OCI-LY1 (cell line): ENCODE measurements around the gene XPO1.

Source experiments
- H2AFZ ChIP-seq: fragments of 200-600 bp; sonication (generic), shearing (Covaris generic); 2 replicates; pipeline ENCODE4 v1.6.0; 2014; ENCODE audit warnings: antibody characterized with exemption, mild to moderate bottlenecking, low read length
- H3F3A ChIP-seq: fragments of 200-600 bp; sonication (generic), shearing (Covaris generic); 2 replicates; pipeline ENCODE4 v1.6.0; 2014; ENCODE audit warnings: mild to moderate bottlenecking, antibody characterized with exemption, low read length, moderate library complexity; ENCODE audit not compliant: insufficient read depth
- H3K27ac ChIP-seq: fragments of 200-600 bp; sonication (generic); 2 replicates; pipeline ENCODE4 v1.5.1; 2014; ENCODE audit warnings: low read length, mixed run types, mild to moderate bottlenecking, low read depth; ENCODE audit not compliant: poor library complexity, severe bottlenecking
- H3K27me3 ChIP-seq: fragments of 200-600 bp; sonication (generic); 2 replicates; pipeline ENCODE4 v1.6.0; 2014; ENCODE audit warnings: antibody characterized with exemption, mild to moderate bottlenecking, low read length, moderate library complexity; ENCODE audit not compliant: insufficient read depth
- H3K36me3 ChIP-seq: fragments of 200-600 bp; sonication (generic); 2 replicates; pipeline ENCODE4 v1.6.1; 2014; ENCODE audit warnings: mild to moderate bottlenecking, antibody characterized with exemption, low read length, moderate library complexity, mixed read lengths; ENCODE audit not compliant: insufficient read depth
- H3K4me1 ChIP-seq: fragments of 200-600 bp; sonication (generic); 2 replicates; pipeline ENCODE4 v1.5.1; 2014; ENCODE audit warnings: mild to moderate bottlenecking, low read length, moderate library complexity; ENCODE audit not compliant: insufficient read depth, severe bottlenecking
- H3K4me2 ChIP-seq: fragments of 200-600 bp; sonication (generic), shearing (Covaris generic); 2 replicates; pipeline ENCODE4 v1.6.1; 2014; ENCODE audit warnings: low read length
- H3K4me3 ChIP-seq: fragments of 200-600 bp; sonication (generic); 2 replicates; pipeline ENCODE4 v1.5.1; 2014; ENCODE audit warnings: low read length, low read depth, mild to moderate bottlenecking, mixed read lengths; ENCODE audit not compliant: poor library complexity, severe bottlenecking
- H3K79me2 ChIP-seq: fragments of 200-600 bp; shearing (Covaris generic); 2 replicates; pipeline ENCODE4 v1.6.1; 2016; ENCODE audit warnings: mixed run types, low read length, mixed read lengths; ENCODE audit not compliant: insufficient read depth
- H3K9ac ChIP-seq: fragments of 200-600 bp; sonication (generic), shearing (Covaris generic); 2 replicates; pipeline ENCODE4 v1.6.1; 2014; ENCODE audit warnings: mild to moderate bottlenecking, low read length, mixed read lengths
- H3K9me2 ChIP-seq: fragments of 200-600 bp; sonication (generic), shearing (Covaris generic); 2 replicates; pipeline ENCODE4 v1.6.1; 2014; ENCODE audit warnings: low read depth, mild to moderate bottlenecking, low read length, mixed read lengths
- H3K9me3 ChIP-seq: fragments of 200-600 bp; shearing (Covaris generic); 2 replicates; pipeline ENCODE4 v1.6.1; 2014; ENCODE audit warnings: low read length, mixed read lengths
- H4K20me1 ChIP-seq: fragments of 200-600 bp; sonication (generic), shearing (Covaris generic); 2 replicates; pipeline ENCODE4 v1.6.0; 2016; ENCODE audit warnings: mild to moderate bottlenecking, low read length; ENCODE audit not compliant: insufficient read depth
- CTCF ChIP-seq: fragments of 200-600 bp; sonication (generic), shearing (Covaris generic); IDR thresholded peaks from 2 replicates; pipeline ENCODE4 v1.5.1; 2017; ENCODE audit warnings: mild to moderate bottlenecking, antibody characterized with exemption, low read length, moderate library complexity, mixed read lengths
- EZH2 ChIP-seq: fragments of 200-600 bp; sonication (generic), shearing (Covaris generic); IDR thresholded peaks from 2 replicates; pipeline ENCODE4 v1.8.0; 2017; ENCODE audit warnings: borderline replicate concordance, mixed run types, mild to moderate bottlenecking, antibody characterized with exemption, low read length, moderate library complexity, mixed read lengths

XPO1 gene

DNA sequence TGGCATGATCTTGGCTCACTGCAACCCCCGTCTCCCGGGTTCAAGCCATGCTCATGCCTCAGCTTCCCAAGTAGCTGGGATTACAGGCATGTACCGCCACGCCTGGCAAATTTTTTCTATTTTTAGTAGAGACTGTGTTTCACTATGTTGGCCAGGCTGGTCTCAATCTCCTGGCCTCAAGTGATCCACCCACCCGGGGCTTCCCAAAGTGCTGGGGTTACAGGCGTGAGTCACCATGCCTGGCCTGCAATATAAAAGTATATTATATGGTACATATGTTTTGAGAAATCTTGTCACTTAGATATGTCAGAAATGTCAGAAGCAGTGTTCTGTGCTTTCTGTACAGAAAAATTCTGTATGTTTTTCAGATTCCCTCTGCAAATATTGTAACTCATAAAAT lies 19.2 kb upstream of the XPO1 start:
- no peaks in the 10 kb centered on the region for H4K20me1 ChIP-seq
- H3K9ac ChIP-seq = no peak overlapping the region
- H3K27me3 ChIP-seq = no peaks in the 10 kb centered on the region
- H3K36me3 ChIP-seq = no peaks in the 10 kb centered on the region
- no peaks in the 10 kb centered on the region for H3K4me1 ChIP-seq
- no peak overlapping the region for H2AFZ ChIP-seq
- H3K27ac ChIP-seq = no peak overlapping the region
- no peak overlapping the region for H3K4me3 ChIP-seq
- TF ChIP-seq EZH2 = no peak
- no peak overlapping the region for H3K4me2 ChIP-seq
- no peaks in the 10 kb centered on the region for H3K9me3 ChIP-seq
- H3F3A ChIP-seq = no peaks in the 10 kb centered on the region
- no peaks in the 10 kb centered on the region for H3K79me2 ChIP-seq
- no peaks in the 10 kb centered on the region for H3K9me2 ChIP-seq

DNA sequence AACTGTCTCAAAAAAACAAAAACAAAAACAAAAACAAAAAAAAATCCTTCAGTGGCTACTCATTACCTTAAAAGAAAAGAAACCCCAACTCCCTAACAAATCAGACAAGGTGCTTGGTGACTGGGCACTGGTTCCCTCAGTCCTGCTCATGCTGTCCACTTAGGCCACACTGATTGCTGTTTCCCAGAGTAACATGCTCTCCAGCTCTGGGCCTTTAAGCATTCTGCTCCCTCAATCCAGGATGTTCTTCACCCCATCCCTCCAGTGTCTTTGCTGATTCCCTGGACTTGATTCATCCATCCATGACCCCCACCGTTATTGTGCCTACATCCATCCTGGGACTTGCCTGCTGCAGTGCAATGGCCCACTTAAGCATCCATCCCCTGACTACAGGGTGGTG lies 16.4 kb upstream of the XPO1 start:
- no peaks in the 10 kb centered on the region for H3K9me3 ChIP-seq
- TF ChIP-seq EZH2 = no peak
- TF ChIP-seq CTCF = no peak

DNA sequence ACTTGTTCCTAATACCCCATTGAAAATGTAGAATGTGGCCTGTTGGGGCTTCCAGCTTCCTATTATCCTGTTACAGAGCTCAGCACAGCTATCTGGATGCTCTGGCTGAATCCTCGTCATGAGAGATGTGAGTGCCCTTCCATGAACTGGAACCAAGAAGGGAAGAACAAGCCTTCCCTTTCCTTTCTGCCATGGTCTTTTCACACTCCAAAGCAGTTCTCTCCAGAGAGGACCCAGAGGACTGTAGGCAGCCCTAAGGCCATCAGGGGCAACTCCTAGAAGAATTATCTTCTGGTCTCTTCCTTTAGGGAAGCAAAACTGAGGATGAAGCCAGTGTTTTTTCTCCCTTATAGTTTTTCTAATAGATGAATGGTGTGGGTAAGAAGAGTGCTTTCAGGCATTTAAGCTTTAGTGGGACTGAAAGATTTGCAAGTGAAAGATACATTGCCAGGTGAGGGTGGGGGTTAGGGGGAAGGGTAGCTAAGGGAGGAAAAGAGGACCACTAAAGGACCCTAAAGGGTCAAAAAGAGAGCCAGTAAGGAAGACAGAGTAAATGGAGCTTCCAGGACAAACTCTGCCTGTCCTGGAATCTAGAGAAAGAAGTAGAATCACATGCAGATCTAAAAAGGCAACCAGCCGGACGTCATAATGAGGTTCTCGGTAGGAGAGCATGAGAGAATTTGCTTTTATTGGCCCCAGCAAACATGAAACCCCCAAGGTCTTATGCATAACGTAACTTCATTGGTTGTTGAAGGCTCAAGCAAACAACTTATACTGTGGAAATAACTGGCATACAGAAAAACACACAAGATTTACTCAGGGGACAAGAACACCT lies 12.4 kb upstream of the XPO1 start:
- Histone ChIP-seq H3K4me3 (no peak overlapping the region), H3K27me3 (no peaks in the 10 kb centered on the region), H3K4me2 (no peak overlapping the region), H4K20me1 (no peaks in the 10 kb centered on the region), H3K36me3 (no peaks in the 10 kb centered on the region), H3K9ac (no peak overlapping the region), H3K9me3 (no peaks in the 10 kb centered on the region), H3K79me2 (no peaks in the 10 kb centered on the region), H3K4me1 (no peaks in the 10 kb centered on the region), H2AFZ (no peak overlapping the region), H3K9me2 (no peaks in the 10 kb centered on the region), H3F3A (no peaks in the 10 kb centered on the region), H3K27ac (no peak overlapping the region)
- no peak for TF ChIP-seq EZH2
- no peak for TF ChIP-seq CTCF

More for the DNA sequence above, 16.4 kb upstream of the XPO1 start:
- no peaks in the 10 kb centered on the region for H3K27me3 ChIP-seq
- H3K36me3 ChIP-seq = no peaks in the 10 kb centered on the region
- no peaks in the 10 kb centered on the region for H3F3A ChIP-seq
- H3K9me2 ChIP-seq = no peaks in the 10 kb centered on the region
- H3K4me2 ChIP-seq = no peak overlapping the region
- H3K27ac ChIP-seq = no peak overlapping the region
- no peaks in the 10 kb centered on the region for H3K79me2 ChIP-seq
- no peak overlapping the region for H2AFZ ChIP-seq
- H3K4me3 ChIP-seq = no peak overlapping the region
- no peaks in the 10 kb centered on the region for H4K20me1 ChIP-seq
- no peak overlapping the region for H3K9ac ChIP-seq
- H3K4me1 ChIP-seq = no peaks in the 10 kb centered on the region

GRCh38 chr2:61549546-61549945 lies 11.4 kb upstream of the XPO1 start:
- H3K36me3 ChIP-seq = no peaks in the 10 kb centered on the region
- H3K27me3 ChIP-seq = no peaks in the 10 kb centered on the region
- TF ChIP-seq CTCF (no peak), EZH2 (no peak)
- H3K4me1 ChIP-seq = no peaks in the 10 kb centered on the region
- no peak overlapping the region for H3K4me3 ChIP-seq
- H3F3A ChIP-seq = no peaks in the 10 kb centered on the region
- H3K9me2 ChIP-seq = no peaks in the 10 kb centered on the region
- no peak overlapping the region for H2AFZ ChIP-seq
- H4K20me1 ChIP-seq = no peaks in the 10 kb centered on the region
- no peak overlapping the region for H3K27ac ChIP-seq
- no peak overlapping the region for H3K4me2 ChIP-seq
- H3K9me3 ChIP-seq = no peaks in the 10 kb centered on the region
- H3K9ac ChIP-seq = no peak overlapping the region
- no peaks in the 10 kb centered on the region for H3K79me2 ChIP-seq
